EH (cell line): ENCODE measurements around the gene GSTM2.
"Not testable (repeated sequence)": the region's sequence is repeated elsewhere in the genome, so short reads cannot be mapped to it uniquely, and the experiment has no call there.

Experiments used
- DNase-seq: peaks from one replicate; pipeline ENCODE4 v3.0.0-alpha.2; 2015; ENCODE audit warnings: low read depth

The GSTM2 gene

DNA sequence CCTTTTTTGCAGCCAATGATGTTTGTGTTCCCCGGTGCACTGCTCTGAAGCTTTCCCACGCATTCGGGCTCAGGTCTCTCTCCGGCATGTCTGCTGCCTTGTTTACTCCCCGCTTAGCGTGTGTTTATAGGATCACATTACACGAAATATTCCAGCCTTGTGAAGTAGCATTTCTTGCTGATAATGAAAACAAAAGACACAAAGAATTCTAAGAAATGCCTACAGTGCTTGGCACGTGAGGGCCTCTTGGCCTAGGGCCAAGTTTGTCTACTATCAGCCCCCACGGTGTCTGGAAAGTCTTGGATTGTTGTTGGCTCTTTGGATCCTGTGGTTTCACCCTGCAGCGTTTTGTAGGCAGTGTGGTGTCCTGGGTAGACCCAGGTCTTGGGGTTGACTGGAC is 23.2 kb upstream of the GSTM2 start:
- DNase-seq, result no peak

DNA sequence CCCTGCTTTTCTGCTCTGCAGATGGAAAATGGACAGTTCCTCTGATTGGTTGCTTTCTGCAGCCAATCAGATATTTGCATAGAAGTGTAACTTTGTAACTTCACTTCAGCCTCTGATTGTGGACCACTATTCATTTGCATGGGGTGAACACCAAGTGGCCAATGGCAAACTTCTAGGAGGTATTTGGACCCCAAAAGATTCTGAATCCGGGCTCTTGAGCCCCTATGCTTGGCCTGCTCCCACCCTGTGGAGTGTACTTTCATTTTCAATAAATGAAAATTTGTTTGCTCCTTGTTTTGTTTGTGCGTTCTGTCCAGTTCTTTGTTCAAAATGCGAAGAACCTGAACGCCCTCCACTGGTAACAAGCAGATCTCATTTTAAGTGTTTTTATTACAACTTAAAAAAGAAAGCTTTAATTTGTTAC is 18.4 kb upstream of the GSTM2 start:
- peak; percentile 61 for DNase-seq

GRCh38 chr1:109650609-109651008 is 17.2 kb upstream of the GSTM2 start:
- DNase-seq, result peak; percentile 68

DNA sequence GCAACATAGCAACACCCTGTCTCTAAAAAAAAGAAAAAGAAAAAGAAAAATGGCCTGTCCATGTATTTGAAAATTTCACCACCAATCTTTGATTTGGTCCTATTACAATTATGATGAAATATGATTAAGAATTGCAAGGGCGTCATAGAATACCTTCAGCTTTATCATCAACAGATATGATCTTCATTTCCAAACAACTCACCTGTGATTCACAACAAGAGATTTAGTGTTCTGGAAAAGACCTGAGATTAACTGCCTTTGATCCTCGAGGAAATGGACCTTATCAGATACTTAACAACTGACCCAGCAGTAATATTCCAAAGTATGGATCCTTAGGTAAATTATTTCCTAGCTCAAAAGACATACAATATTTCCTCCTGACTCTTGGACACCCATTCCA is 15.5 kb upstream of the GSTM2 start:
- no peak for DNase-seq

- DNase-seq, result peak; percentile 51
Measured at GRCh38 chr1:109653306-109653705, 14.6 kb upstream of the GSTM2 start.

DNA sequence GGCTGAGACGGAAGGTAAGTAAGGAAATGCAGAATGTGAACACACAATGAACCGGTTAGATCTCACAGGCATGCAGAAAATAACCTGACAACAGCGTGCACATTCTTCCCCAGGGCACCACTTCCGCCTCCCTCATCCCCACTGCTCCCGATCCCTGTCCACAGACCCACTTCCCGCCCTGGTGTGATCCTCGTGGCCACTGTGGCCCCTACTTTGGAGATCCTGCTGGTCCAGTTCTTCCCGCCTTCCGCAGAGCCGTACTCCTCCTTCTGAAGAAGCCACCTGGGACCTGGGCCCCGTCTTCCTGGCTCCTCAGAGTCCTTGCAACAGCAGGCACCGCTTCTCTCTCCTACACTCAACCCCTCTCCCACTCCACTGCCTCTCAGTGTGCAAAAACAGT is 13.3 kb upstream of the GSTM2 start:
- no peak for DNase-seq

DNA sequence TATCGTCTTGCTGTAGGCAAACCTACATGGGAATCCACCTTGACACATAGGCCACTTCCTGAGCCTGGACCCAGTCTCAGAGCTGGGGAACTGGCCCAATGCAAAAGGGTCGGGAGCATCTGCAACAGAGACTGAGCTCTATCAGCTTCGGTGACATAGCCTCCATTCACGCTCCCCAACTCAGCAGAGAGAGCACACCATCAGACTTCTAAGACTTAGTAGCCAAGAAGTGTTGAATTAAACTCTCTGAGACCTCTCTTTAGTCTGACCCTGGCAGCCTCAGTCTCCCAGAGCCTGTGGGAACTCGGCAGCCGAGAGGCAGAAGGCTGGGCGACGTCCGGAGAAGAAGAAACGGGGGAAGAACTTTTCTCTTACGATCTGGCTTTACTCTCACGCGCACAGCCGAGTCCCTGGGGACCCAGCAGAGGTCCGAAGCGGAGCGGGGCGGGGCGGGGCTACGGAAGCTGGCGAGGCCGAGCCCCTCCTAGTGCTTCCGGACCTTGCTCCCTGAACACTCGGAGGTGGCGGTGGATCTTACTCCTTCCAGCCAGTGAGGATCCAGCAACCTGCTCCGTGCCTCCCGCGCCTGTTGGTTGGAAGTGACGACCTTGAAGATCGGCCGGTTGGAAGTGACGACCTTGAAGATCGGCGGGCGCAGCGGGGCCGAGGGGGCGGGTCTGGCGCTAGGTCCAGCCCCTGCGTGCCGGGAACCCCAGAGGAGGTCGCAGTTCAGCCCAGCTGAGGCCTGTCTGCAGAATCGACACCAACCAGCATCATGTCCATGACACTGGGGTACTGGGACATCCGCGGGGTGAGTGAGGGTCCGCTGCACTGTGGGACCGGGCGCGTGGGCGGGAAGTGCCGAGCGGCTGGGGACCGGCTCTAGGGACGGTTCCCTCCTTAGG is 12.0 kb upstream of the GSTM2 start, which contains the start of gene GSTM4:
TSS of gene GSTM4 (plus strand) at position 485 of the 905 bp plus-strand sequence. CDS start at position 776, 291 bp downstream.
- peak; percentile 81 for DNase-seq

GRCh38 chr1:109657395-109657794 is 10.5 kb upstream of the GSTM2 start:
- DNase-seq, result no peak

GRCh38 chr1:109657970-109658369 is 9.9 kb upstream of the GSTM2 start:
- DNase-seq, result no peak

- no peak for DNase-seq
Measured at GRCh38 chr1:109658533-109659042, 9.3 kb upstream of the GSTM2 start.

GRCh38 chr1:109659145-109659544 is 8.7 kb upstream of the GSTM2 start:
- no peak for DNase-seq

DNA sequence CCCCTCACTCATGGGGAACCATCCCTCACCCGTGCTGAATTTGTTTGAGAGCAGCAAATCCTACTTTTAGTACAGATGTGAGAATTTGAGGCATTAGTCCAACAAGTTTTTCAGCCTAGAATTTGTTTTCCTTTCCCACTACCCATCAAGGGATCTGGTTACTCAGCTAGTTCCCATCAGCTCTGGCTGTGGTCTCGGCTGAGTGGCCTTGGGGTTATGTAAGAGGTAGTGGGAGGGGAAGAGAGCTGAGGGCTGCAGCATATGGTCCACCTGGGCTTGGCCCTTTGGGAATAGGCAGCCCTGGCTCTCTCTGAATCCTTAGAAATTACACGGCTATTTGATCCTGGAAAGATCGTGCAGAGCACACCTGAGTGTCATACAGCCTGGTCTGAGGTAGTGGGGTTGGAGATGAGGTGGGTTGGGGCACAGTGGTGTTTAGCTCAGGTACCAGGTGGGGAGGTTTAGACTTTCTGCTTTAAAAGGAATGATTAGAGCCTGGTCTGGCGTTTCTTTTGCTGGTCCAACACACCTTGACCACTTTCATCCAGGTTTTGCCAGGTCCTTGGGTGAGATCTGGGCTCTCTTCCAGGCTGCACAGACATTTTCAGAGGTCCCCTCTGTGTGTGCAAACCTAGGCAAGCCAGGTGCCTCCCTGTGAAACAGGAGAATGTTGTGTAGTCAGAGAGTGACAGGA is 7.7 kb upstream of the GSTM2 start:
- no peak for DNase-seq

- not testable (repeated sequence) for DNase-seq
Measured at GRCh38 chr1:109660691-109661026, 7.2 kb upstream of the GSTM2 start.

DNA sequence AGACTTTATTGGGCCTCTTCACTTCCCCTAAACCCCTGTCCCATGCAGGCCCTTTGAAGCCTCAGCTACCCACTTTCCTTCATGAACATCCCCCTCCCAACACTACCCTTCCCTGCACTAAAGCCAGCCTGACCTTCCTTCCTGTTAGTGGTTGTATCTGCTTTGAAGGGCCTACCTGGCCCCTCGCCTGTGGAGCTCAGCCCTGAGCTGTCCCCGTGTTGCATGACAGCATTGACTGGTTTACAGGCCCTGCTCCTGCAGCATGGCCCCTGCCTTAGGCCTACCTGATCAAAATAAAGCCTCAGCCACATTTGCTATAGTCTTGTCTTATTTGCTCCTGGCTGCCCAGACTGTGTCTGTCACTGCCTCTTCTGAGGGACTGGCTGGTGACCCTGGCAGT is 6.5 kb upstream of the GSTM2 start:
- no peak for DNase-seq

DNA sequence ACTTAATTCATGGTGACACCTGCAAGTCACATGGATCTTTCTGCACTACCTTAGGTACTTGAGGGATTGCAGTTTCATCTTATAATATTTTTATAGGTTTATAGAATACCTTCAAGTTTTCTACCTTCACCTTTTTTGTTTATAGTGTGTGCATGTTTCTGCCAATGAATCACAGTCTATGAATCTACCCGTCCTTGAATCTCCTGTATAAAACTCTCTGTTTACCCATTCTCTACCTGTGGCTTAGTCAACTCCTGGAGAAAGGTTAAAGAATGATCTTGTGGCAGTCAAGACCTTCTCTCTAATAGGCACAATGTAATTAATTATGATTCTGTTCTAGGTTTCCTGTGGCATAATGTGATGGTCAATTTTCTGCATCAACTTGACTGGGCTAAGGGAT is 3.2 kb upstream of the GSTM2 start:
- no peak for DNase-seq

DNA sequence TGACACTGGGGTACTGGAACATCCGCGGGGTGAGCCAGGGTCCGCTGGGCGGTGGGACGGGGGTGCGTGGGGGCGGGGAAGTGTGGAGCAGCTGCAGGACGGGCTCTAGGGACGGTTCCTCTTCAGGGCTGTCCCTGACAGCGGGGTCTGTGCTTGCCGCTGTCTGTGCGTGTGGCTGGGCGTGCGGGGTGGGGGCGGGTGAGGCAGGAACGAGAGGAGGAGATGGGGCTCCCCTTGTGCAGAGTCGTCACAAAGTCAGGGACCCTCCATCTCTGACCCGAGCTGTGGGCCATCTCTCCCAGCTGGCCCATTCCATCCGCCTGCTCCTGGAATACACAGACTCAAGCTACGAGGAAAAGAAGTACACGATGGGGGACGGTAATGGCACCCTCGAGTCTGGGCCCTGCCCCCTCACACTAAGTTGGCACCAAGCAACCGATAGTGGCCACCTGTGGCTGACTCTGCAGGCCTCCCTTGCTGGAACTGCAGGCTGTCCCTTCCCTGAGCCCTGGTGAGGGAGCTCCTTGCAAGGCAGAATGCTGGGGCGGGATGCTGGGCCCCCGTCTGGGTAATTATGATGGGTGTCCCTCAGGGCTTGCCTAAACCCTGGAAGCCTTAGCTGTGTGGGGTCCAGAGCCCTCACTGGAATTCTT is 392 bp downstream of the GSTM2 start:
- no peak for DNase-seq

DNA sequence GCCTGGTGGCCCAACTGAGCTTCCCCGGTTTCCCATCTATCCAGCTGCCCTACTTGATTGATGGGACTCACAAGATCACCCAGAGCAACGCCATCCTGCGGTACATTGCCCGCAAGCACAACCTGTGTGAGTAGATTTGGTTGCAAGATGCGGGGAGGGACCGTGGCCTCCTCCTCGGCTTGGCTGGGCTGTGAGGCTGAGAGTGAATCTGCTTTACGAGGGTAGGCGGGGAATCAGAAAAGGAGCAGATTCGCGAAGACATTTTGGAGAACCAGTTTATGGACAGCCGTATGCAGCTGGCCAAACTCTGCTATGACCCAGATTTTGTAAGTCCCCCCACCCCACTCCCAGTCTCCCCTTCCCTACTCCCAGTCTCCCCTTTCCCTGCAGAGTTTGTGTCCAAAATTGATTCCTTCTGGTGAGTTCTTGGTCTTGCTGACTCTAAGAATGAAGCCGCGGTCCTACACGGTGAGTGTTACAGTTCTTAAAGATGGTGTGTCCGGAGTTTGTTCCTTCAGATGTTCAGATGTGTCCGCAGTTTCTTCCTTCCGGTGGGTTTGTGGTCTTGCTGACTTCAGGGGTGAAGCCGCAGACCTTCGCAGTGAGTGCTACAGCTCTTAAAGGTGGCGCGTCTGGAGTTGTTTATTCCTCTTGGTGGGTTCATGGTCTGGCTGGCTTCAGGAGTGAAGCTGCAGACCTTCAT is 1.5 kb downstream of the GSTM2 start:
- DNase-seq, result no peak

DNA sequence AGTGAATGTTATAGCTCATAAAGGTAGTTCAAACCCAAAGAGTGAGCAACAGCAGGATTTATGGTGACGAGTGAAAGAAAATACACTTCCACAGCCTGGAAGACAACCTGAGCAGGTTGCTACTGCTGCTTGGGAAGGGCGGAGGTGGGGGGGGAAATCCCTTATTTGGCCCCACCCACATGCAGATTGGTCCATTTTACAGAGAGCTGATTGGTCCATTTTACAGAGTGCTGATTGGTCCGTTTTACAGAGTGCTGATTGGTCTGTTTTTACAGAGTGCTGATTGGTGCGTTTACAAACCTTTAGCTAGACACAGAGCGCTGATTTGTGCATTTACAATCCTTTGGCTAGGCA is 2.1 kb downstream of the GSTM2 start:
- DNase-seq, result not testable (repeated sequence)

GRCh38 chr1:109671067-109671466 is 3.2 kb downstream of the GSTM2 start:
- DNase-seq, result no peak

GRCh38 chr1:109673861-109674260 is 6.0 kb downstream of the GSTM2 start:
- DNase-seq, result not testable (repeated sequence)

- peak; percentile 47 for DNase-seq
Measured at GRCh38 chr1:109676683-109677381, 9.0 kb downstream of the GSTM2 start.
